CD4-positive, alpha-beta memory T cell (primary cell): ENCODE data around the gene AHSA1. TPM values are rescaled to one million over a fixed set of nuclear protein-coding genes. Genes with fewer than 3 reads are reported as not detected.

Experiments used
- CTCF ChIA-PET: fragments of 350-600 bp; sonication (Branson Sonifier 250); formaldehyde crosslinking; loops from one replicate; lab custom pipeline; 2021; ENCODE audit warnings: inconsistent platforms; ENCODE audit not compliant: partially characterized antibody; lab: Charles Lee
- POLR2A ChIA-PET: fragments of 350-600 bp; sonication (Branson Sonifier 250); formaldehyde crosslinking; loops from one replicate; lab custom pipeline; 2021; ENCODE audit not compliant: partially characterized antibody; lab: Charles Lee
- DNase-seq, 5 donors: peaks; one replicate each; pipeline versions ENCODE4 v3.0.0 to v3.0.0-alpha.2; 2020 to 2022; ENCODE audit warnings: mixed read lengths in 1 of 5
- H3K27ac ChIP-seq: one replicate; pipeline ENCODE4 v1.7.0; 2013; ENCODE audit warnings: low read depth, low read length
- H3K27me3 ChIP-seq: 2 replicates; pipeline ENCODE4 v1.7.0; 2013; ENCODE audit warnings: mild to moderate bottlenecking, low read length, moderate library complexity; ENCODE audit not compliant: insufficient read depth
- H3K36me3 ChIP-seq: 2 replicates; pipeline ENCODE4 v1.7.0; 2013; ENCODE audit warnings: mild to moderate bottlenecking, low read length, moderate library complexity; ENCODE audit not compliant: insufficient read depth
- H3K4me1 ChIP-seq: 2 replicates; pipeline ENCODE4 v1.7.0; 2013; ENCODE audit warnings: mild to moderate bottlenecking, low read length, moderate library complexity; ENCODE audit not compliant: insufficient read depth
- H3K4me3 ChIP-seq, 2 donors: one replicate each; pipeline ENCODE4 v1.7.0; 2013; ENCODE audit warnings: low read length in 2 of 2, mild to moderate bottlenecking in 1 of 2
- H3K9me3 ChIP-seq, 2 donors: one replicate each; pipeline ENCODE4 v1.7.0; 2013; ENCODE audit warnings: low read length in 2 of 2, control low read depth in 1 of 2; ENCODE audit not compliant: control insufficient read depth in 1 of 2
- H3K27ac Mint-ChIP-seq, 7 donors: one replicate each; pipeline ENCODE4 v1.8.0; 2020 to 2021; ENCODE audit warnings: mixed read lengths in 7 of 7, mild to moderate bottlenecking in 6 of 7, inconsistent platforms in 3 of 7, moderate library complexity in 3 of 7
- H3K27me3 Mint-ChIP-seq, 2 donors: one replicate each; pipeline ENCODE4 v1.8.0; 2020 to 2021; ENCODE audit warnings: mixed read lengths in 2 of 2
- H3K36me3 Mint-ChIP-seq, 2 donors: one replicate each; pipeline ENCODE4 v1.8.0; 2020 to 2021; ENCODE audit warnings: mixed read lengths in 2 of 2, inconsistent platforms in 1 of 2, mild to moderate bottlenecking in 1 of 2
- H3K4me1 Mint-ChIP-seq, 4 donors: one replicate each; pipeline ENCODE4 v1.8.0; 2020 to 2021; ENCODE audit warnings: mixed read lengths in 4 of 4, mild to moderate bottlenecking in 1 of 4
- H3K4me3 Mint-ChIP-seq, 8 donors: one replicate each; pipeline ENCODE4 v1.8.0; 2020 to 2021; ENCODE audit warnings: mixed read lengths in 8 of 8, mild to moderate bottlenecking in 7 of 8, moderate library complexity in 6 of 8, inconsistent platforms in 3 of 8
- H3K9me3 Mint-ChIP-seq, 8 donors: one replicate each; pipeline ENCODE4 v1.8.0; 2020 to 2021; ENCODE audit warnings: mixed read lengths in 8 of 8, mild to moderate bottlenecking in 5 of 8, inconsistent platforms in 3 of 8, moderate library complexity in 1 of 8
- intact Hi-C: fragments of 100-400 bp; cut with micrococcal nuclease; formaldehyde crosslinking; loops from one replicate; pipeline ENCODE4 v1.15.1; 2023
- polyA plus RNA-seq, 2 donors: library from polyadenylated mRNA; unstranded; fragments of 300-500 nt; fragmentation: Illumina TruSeq; gene quantifications; one replicate each; pipeline ENCODE4 v1.2.3, GENCODE V29; 2021
- total RNA-seq, 2 experiments: library from RNA; stranded (reverse); gene quantifications; one replicate each; pipeline ENCODE4 v1.2.3, GENCODE V29; 2021

The AHSA1 gene
- total and polyA plus RNA-seq, 4 experiments from 2014 or later = 88.5 to 134 (median 92.7) TPM

DNA sequence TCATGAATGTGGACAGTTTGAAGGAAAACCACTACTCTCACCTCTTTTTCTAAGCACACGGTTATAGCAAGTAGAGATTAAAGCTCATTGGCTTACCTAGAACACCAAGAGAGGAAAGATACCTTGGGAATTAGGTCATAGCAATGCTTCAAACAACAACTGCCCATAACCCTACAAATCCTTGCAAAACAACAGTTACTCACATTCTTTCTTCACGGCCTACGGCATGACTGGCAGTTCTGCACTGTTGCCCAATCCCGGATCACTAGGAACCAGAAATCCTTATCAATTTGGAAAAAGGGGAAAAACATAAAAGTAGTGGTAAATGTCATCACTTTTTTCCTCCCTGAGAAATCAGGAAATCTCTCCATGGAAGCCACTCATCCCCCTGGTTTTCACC, 50.4 kb downstream of the AHSA1 start:
- H3K4me1 ChIP-seq = no peaks in the 10 kb centered on the region
- H3K9me3 ChIP-seq = no peaks in the 10 kb centered on the region
- Mint-ChIP-seq H3K27ac (peak overlapping the region in 1 of 7 donors; percentile 49), H3K27me3 (no peaks in the 10 kb centered on the region), H3K4me3 (peak overlapping the region in 1 of 8 donors; percentile 41), H3K9me3 (peaks cover 0 to 14% (median 7%) of the 10 kb centered on the region in 8 donors), H3K36me3 (peaks cover 57 to 69% of the 10 kb centered on the region in 2 donors), H3K4me1 (no peaks in the 10 kb centered on the region)
- H3K27ac ChIP-seq = no peak overlapping the region
- DNase-seq = no peak
- ChIA-PET CTCF (no interaction called here), POLR2A (no interaction called here)
- H3K4me3 ChIP-seq = no peak overlapping the region
- intact Hi-C loops = no loop called here
- H3K27me3 ChIP-seq = no peaks in the 10 kb centered on the region
- peaks cover 16% of the 10 kb centered on the region for H3K36me3 ChIP-seq

DNA sequence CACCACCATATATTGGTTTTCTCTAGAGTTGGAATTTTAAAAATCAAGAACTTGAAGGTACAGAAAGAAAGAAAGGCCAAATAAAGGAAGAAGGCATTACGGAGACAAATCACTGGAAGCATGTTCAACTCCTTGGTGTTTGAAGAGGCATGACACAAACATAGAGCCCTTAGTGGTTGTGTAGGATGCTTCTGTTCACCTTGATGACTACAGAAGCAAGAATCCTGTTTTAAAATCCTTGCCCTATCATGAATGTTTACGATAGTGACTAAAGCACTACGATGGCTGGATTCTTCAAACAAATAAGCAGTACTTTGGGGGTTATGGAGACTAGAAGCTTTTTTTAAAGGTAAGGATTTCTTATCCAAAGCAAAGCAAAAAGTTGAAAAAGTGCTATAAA, 51.0 kb downstream of the AHSA1 start:
- Histone ChIP-seq H3K4me1 (no peaks in the 10 kb centered on the region), H3K27ac (no peak overlapping the region), H3K27me3 (no peaks in the 10 kb centered on the region), H3K36me3 (peaks cover 16% of the 10 kb centered on the region), H3K4me3 (no peak overlapping the region), H3K9me3 (no peaks in the 10 kb centered on the region)
- intact Hi-C loops = no loop called here
- Mint-ChIP-seq H3K27me3 (no peaks in the 10 kb centered on the region), H3K4me3 (peak overlapping the region in 1 of 8 donors; percentile 41), H3K36me3 (peaks cover 57 to 69% of the 10 kb centered on the region in 2 donors), H3K9me3 (peaks cover 0 to 11% (median 5%) of the 10 kb centered on the region in 8 donors), H3K4me1 (no peaks in the 10 kb centered on the region), H3K27ac (no peak overlapping the region)
- CTCF ChIA-PET = no interaction called here
- DNase-seq = no peak
- POLR2A ChIA-PET = no interaction called here

DNA sequence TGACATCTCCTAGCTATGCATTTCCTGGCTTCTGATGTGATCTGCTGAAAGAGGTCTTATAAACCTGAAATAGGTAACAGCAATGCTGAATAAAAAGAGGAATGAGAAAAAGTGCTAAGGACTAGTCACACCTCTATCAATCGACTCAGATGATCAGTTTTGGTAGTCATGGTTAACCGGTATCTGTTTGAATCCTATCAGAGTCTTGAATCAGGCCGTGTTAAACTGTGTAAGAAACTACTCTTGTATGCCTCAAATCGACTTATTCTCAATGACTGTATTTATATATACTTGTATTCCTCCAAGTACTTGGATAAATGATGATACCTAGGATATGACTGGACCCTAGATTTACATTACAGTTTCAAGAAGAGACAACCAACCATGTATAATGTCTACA, 51.5 kb downstream of the AHSA1 start:
- CTCF ChIA-PET = no interaction called here

DNA sequence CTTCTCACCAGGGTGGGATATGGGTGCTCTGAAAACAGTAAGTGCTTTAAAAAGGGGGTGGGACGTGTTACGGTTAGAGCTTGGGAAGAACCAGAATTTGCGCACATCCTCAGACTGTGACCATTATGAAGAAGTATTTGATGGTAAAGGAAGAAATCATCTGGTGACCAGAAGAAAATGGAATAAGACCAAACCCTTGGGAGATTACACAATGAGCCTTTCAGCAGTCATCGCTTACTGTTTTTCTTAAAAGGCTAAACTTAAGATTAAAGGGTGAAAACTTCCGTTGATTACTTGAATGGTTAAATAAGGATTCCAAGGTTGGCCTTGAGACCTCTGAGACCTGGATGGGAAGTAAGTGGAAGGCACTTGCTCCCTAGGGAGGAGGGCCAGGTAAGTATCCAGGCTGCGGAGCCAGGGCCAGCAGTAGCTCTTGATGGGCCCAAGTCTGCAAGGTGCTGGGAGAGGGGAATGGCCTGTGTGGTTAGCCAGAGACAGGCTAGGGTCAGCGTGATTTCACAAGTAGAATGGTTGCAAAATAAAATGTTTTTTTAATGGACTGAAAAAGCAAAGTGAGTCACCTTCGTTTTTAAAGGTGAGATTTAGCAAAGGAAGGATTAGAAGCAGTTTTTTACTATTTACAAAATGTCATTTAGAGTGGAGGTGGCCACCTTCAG, 53.7 kb downstream of the AHSA1 start:
- no peak overlapping the region for H3K27ac ChIP-seq
- no peaks in the 10 kb centered on the region for H3K4me1 ChIP-seq
- H3K36me3 ChIP-seq = peaks cover 20% of the 10 kb centered on the region
- no peaks in the 10 kb centered on the region for H3K4me1 Mint-ChIP-seq
- DNase-seq = no peak
- H3K9me3 ChIP-seq = no peaks in the 10 kb centered on the region
- H3K27me3 ChIP-seq = no peaks in the 10 kb centered on the region
- no peak overlapping the region for H3K27ac Mint-ChIP-seq
- H3K4me3 ChIP-seq = no peak overlapping the region
- ChIA-PET CTCF (no interaction called here), POLR2A (no interaction called here)
- H3K9me3 Mint-ChIP-seq = no peaks in the 10 kb centered on the region
- H3K4me3 Mint-ChIP-seq = no peak overlapping the region
- no peaks in the 10 kb centered on the region for H3K27me3 Mint-ChIP-seq
- intact Hi-C loops = no loop called here
- peaks cover 69 to 72% of the 10 kb centered on the region in 2 donors for H3K36me3 Mint-ChIP-seq

More for the DNA sequence above, 51.5 kb downstream of the AHSA1 start:
- H3K9me3 Mint-ChIP-seq = peaks cover 0 to 9% (median 3%) of the 10 kb centered on the region in 8 donors
- no peak overlapping the region for H3K4me3 Mint-ChIP-seq
- no peaks in the 10 kb centered on the region for H3K9me3 ChIP-seq
- no peak for DNase-seq
- H3K36me3 ChIP-seq = peaks cover 19% of the 10 kb centered on the region
- H3K27me3 ChIP-seq = no peaks in the 10 kb centered on the region
- POLR2A ChIA-PET = no interaction called here
- no peaks in the 10 kb centered on the region for H3K27me3 Mint-ChIP-seq
- intact Hi-C loops = no loop called here
- H3K27ac ChIP-seq = no peak overlapping the region
- H3K27ac Mint-ChIP-seq = no peak overlapping the region
- no peak overlapping the region for H3K4me3 ChIP-seq
- peaks cover 61 to 69% of the 10 kb centered on the region in 2 donors for H3K36me3 Mint-ChIP-seq
- H3K4me1 Mint-ChIP-seq = no peaks in the 10 kb centered on the region
- no peaks in the 10 kb centered on the region for H3K4me1 ChIP-seq

DNA sequence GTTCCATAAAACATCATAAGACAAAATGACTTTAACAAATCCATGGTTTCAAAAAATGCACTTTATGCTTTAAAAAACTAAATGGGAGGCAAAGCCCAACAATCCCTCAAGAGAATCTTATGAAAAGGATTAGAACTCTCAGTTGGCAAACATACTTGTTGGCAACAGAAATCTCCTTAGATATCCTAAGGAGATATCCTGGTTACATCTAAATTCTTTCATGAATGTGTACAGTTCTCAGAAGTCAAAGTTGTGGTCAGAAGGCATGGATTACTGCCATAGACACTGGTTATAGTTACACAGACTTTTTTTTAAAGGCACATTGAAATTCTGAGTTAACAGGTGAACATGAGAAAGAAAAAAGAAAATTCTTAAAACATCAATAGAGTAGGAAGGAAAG, 58.2 kb downstream of the AHSA1 start:
- no peak overlapping the region for H3K27ac ChIP-seq
- H3K4me1 ChIP-seq = no peaks in the 10 kb centered on the region
- Mint-ChIP-seq H3K36me3 (peaks cover 72 to 77% of the 10 kb centered on the region in 2 donors), H3K27me3 (no peaks in the 10 kb centered on the region), H3K9me3 (no peaks in the 10 kb centered on the region), H3K27ac (no peak overlapping the region), H3K4me1 (no peaks in the 10 kb centered on the region), H3K4me3 (no peak overlapping the region)
- H3K9me3 ChIP-seq = no peaks in the 10 kb centered on the region
- intact Hi-C loops = no loop called here
- H3K4me3 ChIP-seq = no peak overlapping the region
- DNase-seq = no peak
- ChIA-PET POLR2A (no interaction called here), CTCF (no interaction called here)
- no peaks in the 10 kb centered on the region for H3K27me3 ChIP-seq
- H3K36me3 ChIP-seq = peaks cover 45% of the 10 kb centered on the region

Other genes starting within 250 kb of the AHSA1 start
- not detected for gene NGB, start 186.9 kb upstream of the AHSA1 start, total RNA-seq
- gene NGB, start 186.9 kb upstream of the AHSA1 start, polyA plus RNA-seq = not detected
- gene POMT2, start 137.2 kb upstream of the AHSA1 start, total RNA-seq = 10 to 100 TPM; 13.2 to 15.2 TPM
- gene POMT2, start 137.2 kb upstream of the AHSA1 start, polyA plus RNA-seq = 1 to 10 TPM in 1 of 2 donors, under 1 TPM in 1; 0.86 to 1.1 TPM
- 10 to 100 TPM; 10.5 to 11.8 TPM for gene GSTZ1, start 137.1 kb upstream of the AHSA1 start, total RNA-seq
- gene GSTZ1, start 137.1 kb upstream of the AHSA1 start, polyA plus RNA-seq = 1 to 10 TPM; 5.2 to 6.4 TPM
- 1 to 10 TPM; 8.3 to 8.6 TPM for gene TMED8, start 81.0 kb upstream of the AHSA1 start, total RNA-seq
- gene TMED8, start 81.0 kb upstream of the AHSA1 start, polyA plus RNA-seq = 1 to 10 TPM; 2.5 to 3.5 TPM
- under 1 TPM; 0.11 to 0.38 TPM for gene SAMD15, start 80.7 kb upstream of the AHSA1 start, total RNA-seq
- not detected for gene SAMD15, start 80.7 kb upstream of the AHSA1 start, polyA plus RNA-seq
- gene NOXRED1, start 34.6 kb upstream of the AHSA1 start, total RNA-seq = 1 to 10 TPM; 1.1 TPM
- not detected for gene NOXRED1, start 34.6 kb upstream of the AHSA1 start, polyA plus RNA-seq
- 10 to 100 TPM; 18.6 to 22.5 TPM for gene VIPAS39, start 492 bp upstream of the AHSA1 start, total RNA-seq
- 1 to 10 TPM; 7.6 to 8.4 TPM for gene VIPAS39, start 492 bp upstream of the AHSA1 start, polyA plus RNA-seq
- gene ISM2, start 40.7 kb downstream of the AHSA1 start, total RNA-seq = not detected
- not detected for gene ISM2, start 40.7 kb downstream of the AHSA1 start, polyA plus RNA-seq
- 10 to 100 TPM; 25.9 to 31.3 TPM for gene SPTLC2, start 158.5 kb downstream of the AHSA1 start, total RNA-seq
- 10 to 100 TPM; 11.2 to 23.7 TPM for gene SPTLC2, start 158.5 kb downstream of the AHSA1 start, polyA plus RNA-seq
- 10 to 100 TPM; 16.2 to 20.1 TPM for gene ALKBH1, start 249.9 kb downstream of the AHSA1 start, total RNA-seq
- gene ALKBH1, start 249.9 kb downstream of the AHSA1 start, polyA plus RNA-seq = 1 to 10 TPM; 5.8 to 9.7 TPM